Endothelial cell of umbilical vein (primary cell): ENCODE measurements around the gene NAT16. TPM values are rescaled to one million over a fixed set of nuclear protein-coding genes. Genes with fewer than 3 reads are reported as not detected.

ENCODE experiments used
- microRNA-seq: library from miRNA; unstranded; fragments of <30 nt; microRNA quantifications from one replicate; pipeline ENCODE4 v1.2.0, GENCODE V29; 2021; ENCODE audit warnings: borderline number of aligned reads, borderline replicate concordance
- polyA plus RNA-seq, 4 experiments: library from polyadenylated mRNA; depleted of rRNA in 3 of 4; stranded (reverse) in 3 of 4; unstranded in 1 of 4; fragments of >200 nt; gene quantifications; 2 replicates each; pipeline versions ENCODE4 v1.2.1 to v1.2.3, GENCODE V29; 2011 to 2012; ENCODE audit warnings: missing spikeins in 1 of 4
- small RNA-seq: library from RNA; depleted of rRNA; stranded (forward); fragments of <200 nt; gene quantifications from one replicate; pipeline ENCODE3, GENCODE V24; 2012; ENCODE audit warnings: low replicate concordance, low read depth; ENCODE audit not compliant: insufficient read depth, insufficient read length
- total RNA-seq: library from RNA; stranded (reverse); gene quantifications from 2 replicates; pipeline ENCODE4 v1.2.3, GENCODE V29; 2021

Gene NAT16
- total and polyA plus RNA-seq, 2 donors (not counting 3 experiments of a cell fraction or from before 2014, with no cell fraction given), result not detected

Small RNA genes within 50 kb of the gene (microRNA-seq; reads per million reads assigned to microRNA genes)
- gene MIR4653, result not detected

Small RNA genes within 50 kb of the gene (small RNA-seq; reads per million reads assigned to genes)
- not detected for gene MIR4653

Other genes with a start within 250 kb of the NAT16 start
- gene MUC3A, start 230.8 kb downstream of the NAT16 start, total RNA-seq, result not detected in 2 replicates
- not detected in 2 replicates for gene MUC3A, start 230.8 kb downstream of the NAT16 start, polyA plus RNA-seq
- gene MUC12, start 210.7 kb downstream of the NAT16 start, total RNA-seq, result not detected in 2 replicates
- not detected in 2 replicates for gene MUC12, start 210.7 kb downstream of the NAT16 start, polyA plus RNA-seq
- gene MUC17, start 160.2 kb downstream of the NAT16 start, total RNA-seq, result not detected in 2 replicates
- gene MUC17, start 160.2 kb downstream of the NAT16 start, polyA plus RNA-seq, result not detected in 2 replicates
- gene TRIM56, start 94.8 kb downstream of the NAT16 start, total RNA-seq, result 21.8 and 25.1 TPM in 2 replicates
- gene TRIM56, start 94.8 kb downstream of the NAT16 start, polyA plus RNA-seq, result 1.9 and 2.3 TPM in 2 replicates
- gene SERPINE1, start 53.2 kb downstream of the NAT16 start, total RNA-seq, result 2,296 and 2,645 TPM in 2 replicates
- gene SERPINE1, start 53.2 kb downstream of the NAT16 start, polyA plus RNA-seq, result 4,637 and 5,683 TPM in 2 replicates
- gene AP1S1, start 25.8 kb downstream of the NAT16 start, total RNA-seq, result 70.9 and 93.3 TPM in 2 replicates
- gene AP1S1, start 25.8 kb downstream of the NAT16 start, polyA plus RNA-seq, result 82.8 and 106 TPM in 2 replicates
- gene VGF, start 14.7 kb downstream of the NAT16 start, total RNA-seq, result not detected in 2 replicates
- gene VGF, start 14.7 kb downstream of the NAT16 start, polyA plus RNA-seq, result 0.03 TPM in 1 of 2 replicates, not detected in the other
- gene MOGAT3, start 20.7 kb upstream of the NAT16 start, total RNA-seq, result not detected in 2 replicates
- not detected in 2 replicates for gene MOGAT3, start 20.7 kb upstream of the NAT16 start, polyA plus RNA-seq
- 161 and 170 TPM in 2 replicates for gene PLOD3, start 37.3 kb upstream of the NAT16 start, total RNA-seq
- gene PLOD3, start 37.3 kb upstream of the NAT16 start, polyA plus RNA-seq, result 143 and 212 TPM in 2 replicates
- gene ZNHIT1, start 37.9 kb upstream of the NAT16 start, total RNA-seq, result 89.9 and 90.5 TPM in 2 replicates
- gene ZNHIT1, start 37.9 kb upstream of the NAT16 start, polyA plus RNA-seq, result 74.1 and 77.1 TPM in 2 replicates
- 9.3 and 11.3 TPM in 2 replicates for gene CLDN15, start 57.5 kb upstream of the NAT16 start, total RNA-seq
- 17.7 and 21.1 TPM in 2 replicates for gene CLDN15, start 57.5 kb upstream of the NAT16 start, polyA plus RNA-seq
- 132 and 187 TPM in 2 replicates for gene FIS1, start 64.8 kb upstream of the NAT16 start, total RNA-seq
- 330 and 346 TPM in 2 replicates for gene FIS1, start 64.8 kb upstream of the NAT16 start, polyA plus RNA-seq
- gene IFT22, start 141.5 kb upstream of the NAT16 start, total RNA-seq, result 26.1 and 28.7 TPM in 2 replicates
- gene IFT22, start 141.5 kb upstream of the NAT16 start, polyA plus RNA-seq, result 26.0 and 26.3 TPM in 2 replicates
- gene COL26A1, start 182.6 kb upstream of the NAT16 start, total RNA-seq, result not detected in 2 replicates
- gene COL26A1, start 182.6 kb upstream of the NAT16 start, polyA plus RNA-seq, result 0.03 TPM in 1 of 2 replicates, not detected in the other